Glutamatergic neuron (in vitro differentiated cells): ENCODE data around the gene GFRA1. TPM values are rescaled to one million over a fixed set of nuclear protein-coding genes. Genes with fewer than 3 reads are reported as not detected.

Source experiments
- DNase-seq: peaks from one replicate; pipeline ENCODE4 v3.0.0; 2022
- H3K27ac Mint-ChIP-seq: one replicate; pipeline ENCODE4 v1.8.0; 2020; ENCODE audit warnings: mild to moderate bottlenecking, mixed read lengths, inconsistent platforms; ENCODE audit not compliant: unreplicated experiment
- H3K27me3 Mint-ChIP-seq: one replicate; pipeline ENCODE4 v1.8.0; 2020; ENCODE audit warnings: mild to moderate bottlenecking, moderate library complexity, mixed read lengths, inconsistent platforms; ENCODE audit not compliant: unreplicated experiment
- H3K36me3 Mint-ChIP-seq: one replicate; pipeline ENCODE4 v1.8.0; 2020; ENCODE audit warnings: mild to moderate bottlenecking, mixed read lengths, inconsistent platforms; ENCODE audit not compliant: unreplicated experiment
- H3K4me1 Mint-ChIP-seq: one replicate; pipeline ENCODE4 v1.8.0; 2020; ENCODE audit warnings: mild to moderate bottlenecking, low read depth, mixed read lengths, inconsistent platforms; ENCODE audit not compliant: unreplicated experiment
- H3K4me3 Mint-ChIP-seq: one replicate; pipeline ENCODE4 v1.8.0; 2020; ENCODE audit warnings: mild to moderate bottlenecking, mixed read lengths, inconsistent platforms; ENCODE audit not compliant: unreplicated experiment
- H3K9me3 Mint-ChIP-seq: one replicate; pipeline ENCODE4 v1.8.0; 2020; ENCODE audit warnings: mild to moderate bottlenecking, moderate library complexity, mixed read lengths, inconsistent platforms; ENCODE audit not compliant: unreplicated experiment
- CTCF ChIP-seq: fragments of 200-600 bp; sonication (generic); IDR thresholded peaks from one replicate; pipeline ENCODE4 v1.5.0; 2021; ENCODE audit not compliant: partially characterized antibody, unreplicated experiment
- long read RNA-seq: library from polyadenylated mRNA; unstranded; transcript quantifications from one replicate; pipeline ENCODE4 v2.0.0, GENCODE V29; 2020; ENCODE audit not compliant: unreplicated experiment
- total RNA-seq: library from RNA; stranded (reverse); fragmentation: NEBNext Ultra II Directional; extraction: Animal tissue kit (Norgen Biotek cat#: 25700); gene quantifications from one replicate; pipeline ENCODE4 v1.2.1, GENCODE V29; 2021; ENCODE audit not compliant: unreplicated experiment

Gene GFRA1, protein sequence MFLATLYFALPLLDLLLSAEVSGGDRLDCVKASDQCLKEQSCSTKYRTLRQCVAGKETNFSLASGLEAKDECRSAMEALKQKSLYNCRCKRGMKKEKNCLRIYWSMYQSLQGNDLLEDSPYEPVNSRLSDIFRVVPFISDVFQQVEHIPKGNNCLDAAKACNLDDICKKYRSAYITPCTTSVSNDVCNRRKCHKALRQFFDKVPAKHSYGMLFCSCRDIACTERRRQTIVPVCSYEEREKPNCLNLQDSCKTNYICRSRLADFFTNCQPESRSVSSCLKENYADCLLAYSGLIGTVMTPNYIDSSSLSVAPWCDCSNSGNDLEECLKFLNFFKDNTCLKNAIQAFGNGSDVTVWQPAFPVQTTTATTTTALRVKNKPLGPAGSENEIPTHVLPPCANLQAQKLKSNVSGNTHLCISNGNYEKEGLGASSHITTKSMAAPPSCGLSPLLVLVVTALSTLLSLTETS
- 347 TPM for total RNA-seq
- long read RNA-seq, full-length matches to known transcripts = 13 of 41 reads
- long read RNA-seq, partial matches to known transcripts = 7 of 41 reads
- long read RNA-seq, other reads (novel, unspliced or antisense) = 21 of 41 reads

DNA sequence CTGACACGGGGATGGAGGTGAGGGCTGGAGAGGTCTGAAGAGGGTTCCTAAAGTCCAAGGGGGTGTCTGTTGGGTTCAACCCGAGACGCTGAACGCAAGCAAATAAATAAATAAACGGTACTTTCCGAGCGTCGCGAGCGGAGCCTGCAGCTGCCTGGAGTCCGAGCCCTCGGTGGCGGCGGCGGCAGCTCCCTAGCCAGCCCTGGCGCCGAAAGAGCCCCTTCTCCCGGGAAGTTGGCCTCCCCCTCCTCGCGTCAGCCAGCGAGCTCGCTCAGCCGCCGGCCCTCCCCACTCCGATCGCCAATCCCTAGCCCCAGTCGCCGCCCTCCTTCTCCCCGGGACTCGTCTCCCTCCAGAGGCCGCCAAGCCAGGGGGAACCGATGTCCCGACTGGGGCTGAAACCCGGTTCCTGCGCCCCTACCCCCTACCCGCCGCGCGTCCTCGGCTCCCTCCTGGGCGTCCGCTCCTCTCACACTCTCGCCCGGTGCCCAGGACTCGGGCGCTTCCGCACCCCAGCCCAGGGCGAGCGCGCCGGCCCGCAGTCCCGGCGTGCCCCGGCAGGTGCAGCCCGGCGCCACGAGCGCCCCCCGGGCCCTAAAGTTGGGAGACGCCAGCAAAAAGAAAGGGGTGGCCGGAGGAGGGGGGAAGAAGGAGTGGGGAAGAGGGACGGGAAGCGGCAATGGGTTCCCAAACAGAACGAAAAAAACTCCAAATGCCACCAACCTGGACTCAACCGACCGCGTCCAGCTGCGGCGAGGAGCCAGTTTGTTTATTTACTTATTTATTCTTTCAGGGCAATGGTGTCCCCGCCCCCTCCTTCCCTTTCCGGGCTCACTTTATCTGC, at the start of gene GFRA1:
GFRA1 (minus strand) TSS at position 767 of the 844 bp plus-strand sequence. CDS start 1,177 bp downstream, outside the sequence.
- peak; percentile 56 for TF ChIP-seq CTCF
- peaks cover 39% of the 10 kb centered on the region for H3K27me3 Mint-ChIP-seq
- H3K27ac Mint-ChIP-seq = peak within 1 kb of the TSS; percentile 100
- DNase-seq = peak; percentile 57
- H3K4me3 Mint-ChIP-seq = peak within 1 kb of the TSS; percentile 99
- peaks cover 40% of the 10 kb centered on the region for H3K4me1 Mint-ChIP-seq
- peaks cover 19% of the 10 kb centered on the region for H3K36me3 Mint-ChIP-seq
- H3K9me3 Mint-ChIP-seq = peaks cover 35% of the 10 kb centered on the region

GRCh38 chr10:116316503-116316902, 43.5 kb upstream of the GFRA1 start:
- H3K4me1 Mint-ChIP-seq = peaks cover 4% of the 10 kb centered on the region
- TF ChIP-seq CTCF = no peak
- H3K4me3 Mint-ChIP-seq = no peak overlapping the region
- DNase-seq = no peak
- peaks cover 11% of the 10 kb centered on the region for H3K36me3 Mint-ChIP-seq
- H3K27me3 Mint-ChIP-seq = peaks cover 2% of the 10 kb centered on the region
- no peak overlapping the region for H3K27ac Mint-ChIP-seq
- no peaks in the 10 kb centered on the region for H3K9me3 Mint-ChIP-seq

- Mint-ChIP-seq H3K27me3 (peaks cover 2% of the 10 kb centered on the region), H3K4me1 (peaks cover 4% of the 10 kb centered on the region), H3K4me3 (no peak overlapping the region), H3K36me3 (peaks cover 11% of the 10 kb centered on the region), H3K27ac (no peak overlapping the region), H3K9me3 (no peaks in the 10 kb centered on the region)
- TF ChIP-seq CTCF = no peak
- DNase-seq = no peak
These were observed 39.5 kb upstream of the GFRA1 start for GRCh38 chr10:116312548-116312947.

DNA sequence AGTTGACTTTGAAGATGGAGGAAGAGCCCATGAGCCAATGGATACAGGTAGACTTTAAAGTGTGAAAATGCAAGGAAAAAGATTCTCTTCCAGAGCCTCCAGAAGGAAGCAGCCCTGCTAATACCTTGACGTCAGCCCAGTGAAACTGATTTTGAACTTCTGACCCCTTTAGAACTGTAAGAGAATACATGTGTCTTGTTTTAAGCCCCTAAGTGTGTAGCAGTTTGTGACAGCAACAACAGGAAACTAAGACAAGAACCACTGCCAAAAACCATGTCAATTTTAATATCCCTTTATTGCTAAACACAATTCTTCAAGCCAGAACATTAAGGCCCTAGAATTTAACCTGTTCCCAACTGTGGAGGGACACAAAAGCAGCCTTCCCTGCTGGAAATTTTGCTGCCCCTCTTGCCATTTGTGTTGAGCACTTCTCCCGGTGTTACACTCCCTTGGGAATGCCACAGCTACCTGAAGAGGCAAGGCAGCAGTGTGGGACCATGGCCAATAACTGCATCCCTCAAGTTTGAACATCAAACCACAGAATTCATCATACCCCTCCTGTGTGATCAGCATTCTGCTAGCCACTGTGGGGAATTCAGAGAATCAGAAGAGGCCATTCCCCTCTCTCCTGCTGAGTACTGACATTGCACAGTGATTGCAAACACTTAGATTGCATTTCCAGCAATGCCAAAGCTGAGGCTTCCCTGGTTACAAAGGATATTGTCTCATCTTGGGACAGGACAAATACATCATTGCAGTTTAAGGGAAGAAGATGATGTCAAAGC, 38.9 kb upstream of the GFRA1 start:
- Mint-ChIP-seq H3K36me3 (peaks cover 11% of the 10 kb centered on the region), H3K27me3 (peaks cover 2% of the 10 kb centered on the region), H3K4me3 (no peak overlapping the region), H3K9me3 (no peaks in the 10 kb centered on the region), H3K4me1 (peaks cover 4% of the 10 kb centered on the region), H3K27ac (no peak overlapping the region)
- DNase-seq = no peak
- no peak for TF ChIP-seq CTCF
